ENCODE measurements around the gene NGDN.

DNA sequence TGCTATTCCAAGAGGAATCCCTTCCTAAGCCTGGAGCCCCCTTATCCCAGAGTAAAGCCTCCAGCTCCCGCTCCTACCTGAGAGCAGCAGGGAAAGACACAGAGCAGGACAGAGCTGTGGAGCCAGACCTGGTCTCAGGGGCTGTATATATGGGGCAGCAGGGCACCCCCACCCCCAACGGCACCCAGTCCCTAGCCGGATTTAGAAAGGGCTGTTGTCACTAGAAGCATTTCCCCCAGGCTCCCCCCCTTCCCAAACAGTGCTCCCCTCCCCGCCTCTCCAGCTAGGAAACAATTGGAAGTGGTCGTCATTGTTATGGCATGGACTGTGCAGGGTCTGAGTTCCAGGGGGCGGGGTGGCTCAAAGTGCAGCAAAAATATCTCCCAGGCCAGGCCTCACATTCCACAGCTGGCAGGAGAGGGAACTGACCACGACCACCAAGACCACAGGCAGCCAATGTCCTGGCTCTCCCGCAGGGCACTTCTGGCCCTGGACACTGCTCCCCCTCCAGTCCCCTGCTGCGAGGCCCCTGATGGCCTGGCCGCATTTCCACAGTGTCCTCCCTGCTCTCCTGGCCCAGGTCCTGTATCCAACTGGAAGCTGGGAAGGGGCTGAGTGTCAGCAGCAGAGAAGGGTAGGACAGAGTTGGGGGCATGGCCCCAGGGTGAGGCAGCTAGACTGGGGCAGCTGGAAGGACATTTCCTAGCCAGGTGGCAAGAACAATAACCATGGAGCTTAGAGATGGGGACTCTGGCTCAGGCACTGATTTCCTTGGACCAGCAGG lies 33.8 kb upstream of the NGDN start, which contains the start of gene MYH7:
- TF ChIP-seq, protein P1, sequence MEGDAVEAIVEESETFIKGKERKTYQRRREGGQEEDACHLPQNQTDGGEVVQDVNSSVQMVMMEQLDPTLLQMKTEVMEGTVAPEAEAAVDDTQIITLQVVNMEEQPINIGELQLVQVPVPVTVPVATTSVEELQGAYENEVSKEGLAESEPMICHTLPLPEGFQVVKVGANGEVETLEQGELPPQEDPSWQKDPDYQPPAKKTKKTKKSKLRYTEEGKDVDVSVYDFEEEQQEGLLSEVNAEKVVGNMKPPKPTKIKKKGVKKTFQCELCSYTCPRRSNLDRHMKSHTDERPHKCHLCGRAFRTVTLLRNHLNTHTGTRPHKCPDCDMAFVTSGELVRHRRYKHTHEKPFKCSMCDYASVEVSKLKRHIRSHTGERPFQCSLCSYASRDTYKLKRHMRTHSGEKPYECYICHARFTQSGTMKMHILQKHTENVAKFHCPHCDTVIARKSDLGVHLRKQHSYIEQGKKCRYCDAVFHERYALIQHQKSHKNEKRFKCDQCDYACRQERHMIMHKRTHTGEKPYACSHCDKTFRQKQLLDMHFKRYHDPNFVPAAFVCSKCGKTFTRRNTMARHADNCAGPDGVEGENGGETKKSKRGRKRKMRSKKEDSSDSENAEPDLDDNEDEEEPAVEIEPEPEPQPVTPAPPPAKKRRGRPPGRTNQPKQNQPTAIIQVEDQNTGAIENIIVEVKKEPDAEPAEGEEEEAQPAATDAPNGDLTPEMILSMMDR (IDR thresholded peaks at IDR 0.05), result no peak
- no peak for TF ChIP-seq POLR2A (IDR thresholded peaks at IDR 0.05)
